ENCODE data around the gene RNLS.

Gene RNLS

DNA sequence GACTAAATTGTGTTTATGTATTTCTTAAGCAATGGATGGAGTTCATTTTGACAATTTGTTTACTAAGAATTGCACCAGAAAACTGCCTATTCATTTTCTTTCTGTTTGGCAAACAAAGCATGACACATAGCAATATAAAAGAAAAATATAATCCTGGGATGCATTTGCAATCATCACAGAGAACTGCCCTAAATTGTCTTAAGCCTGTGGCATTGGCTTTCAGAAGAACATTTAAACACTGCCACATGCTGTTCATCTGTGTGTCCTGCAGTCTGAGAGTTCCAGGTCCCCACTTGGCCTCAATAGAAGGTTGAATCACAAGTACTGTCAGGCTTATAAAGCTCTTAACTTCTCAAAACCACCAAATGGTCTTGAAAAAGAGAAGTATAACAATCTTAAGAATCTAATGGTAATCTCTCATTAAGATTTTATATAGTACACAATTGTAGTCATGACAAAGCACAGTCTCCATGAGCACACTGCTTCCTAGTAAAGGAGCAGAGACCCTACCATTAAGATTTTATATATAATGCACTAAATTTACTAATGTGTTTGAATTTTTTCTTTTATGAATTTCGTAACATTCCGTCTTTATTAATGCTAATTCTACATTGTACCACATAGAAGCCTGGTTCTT, 29.9 kb downstream of the RNLS start:
- peak; percentile 81 for DNase-seq (ENCODE audit: low spot score)

- DNase-seq (ENCODE audit: low spot score) = no peak
Measured at GRCh38 chr10:88551246-88551645, 31.9 kb downstream of the RNLS start.

DNA sequence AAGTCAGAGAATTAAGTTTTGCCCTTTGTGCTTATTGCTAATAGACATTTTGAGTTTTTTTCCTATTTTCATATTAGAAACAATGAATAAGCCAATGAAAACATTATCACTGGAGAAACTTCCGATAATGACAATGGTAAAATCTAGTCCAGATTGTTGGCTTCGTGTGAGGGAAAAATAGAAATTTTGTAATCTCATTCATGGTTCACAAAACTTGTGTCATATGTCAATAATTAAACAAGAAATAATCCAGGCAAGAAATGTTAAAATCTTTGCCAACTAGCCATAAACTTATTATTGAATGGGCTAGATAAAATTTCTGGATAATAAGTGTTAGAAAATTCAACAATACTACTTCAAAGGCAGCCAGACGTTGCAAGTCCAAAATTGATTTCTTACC, 36.6 kb downstream of the RNLS start:
- DNase-seq (ENCODE audit: low spot score) = no peak

DNA sequence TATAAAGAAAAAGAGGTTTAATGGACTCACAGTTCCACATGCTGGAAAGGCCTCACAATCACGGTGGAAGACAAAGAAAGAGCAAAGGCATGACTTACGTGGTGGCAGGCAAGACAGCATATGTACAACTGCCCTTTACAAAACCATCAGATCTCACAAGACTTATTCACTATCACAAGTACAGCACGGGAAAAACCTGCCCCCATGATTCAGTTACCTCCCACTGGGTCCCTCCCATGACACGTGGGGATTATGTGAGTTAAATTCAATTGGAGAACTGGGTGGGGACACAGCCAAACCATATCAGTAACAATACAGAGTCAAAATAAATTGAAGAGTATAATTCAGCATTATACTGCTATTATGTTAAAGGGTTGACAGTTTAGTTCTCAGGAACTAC, 37.8 kb downstream of the RNLS start:
- no peak for DNase-seq (ENCODE audit: low spot score)

DNA sequence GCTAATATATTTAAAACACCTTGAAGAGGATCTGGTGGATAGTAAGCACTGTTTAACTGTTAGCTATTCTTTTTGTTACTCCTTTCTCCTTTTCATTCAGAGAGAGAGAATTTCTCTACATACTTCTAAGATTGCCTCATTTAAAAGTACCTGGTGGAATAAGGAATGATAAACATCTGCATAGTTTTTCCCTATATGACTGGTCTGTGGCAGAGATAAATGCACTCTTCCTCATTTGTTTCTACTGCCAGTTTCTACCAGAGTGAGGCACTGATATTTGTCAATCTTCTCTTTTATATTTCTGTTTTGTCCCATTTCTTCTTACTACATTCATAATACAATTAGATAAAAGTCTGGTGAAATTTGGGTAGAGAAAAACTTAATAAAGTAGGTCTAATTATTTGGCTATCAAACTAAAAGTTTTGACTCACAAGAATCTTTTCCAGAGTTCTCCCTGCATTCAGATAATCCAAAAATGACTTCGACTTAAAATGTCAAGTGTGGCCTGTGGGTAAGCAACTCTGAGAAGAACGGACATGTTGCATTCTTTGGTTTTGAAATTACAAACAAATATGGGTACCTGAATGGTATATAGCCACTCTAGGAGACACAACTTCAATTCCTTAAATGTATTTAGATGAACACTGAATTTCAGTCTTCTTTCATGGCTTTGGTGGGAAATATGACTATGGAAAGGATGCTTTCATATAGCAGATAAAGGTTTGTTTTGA, 38.8 kb downstream of the RNLS start:
- DNase-seq (ENCODE audit: low spot score) = no peak

DNA sequence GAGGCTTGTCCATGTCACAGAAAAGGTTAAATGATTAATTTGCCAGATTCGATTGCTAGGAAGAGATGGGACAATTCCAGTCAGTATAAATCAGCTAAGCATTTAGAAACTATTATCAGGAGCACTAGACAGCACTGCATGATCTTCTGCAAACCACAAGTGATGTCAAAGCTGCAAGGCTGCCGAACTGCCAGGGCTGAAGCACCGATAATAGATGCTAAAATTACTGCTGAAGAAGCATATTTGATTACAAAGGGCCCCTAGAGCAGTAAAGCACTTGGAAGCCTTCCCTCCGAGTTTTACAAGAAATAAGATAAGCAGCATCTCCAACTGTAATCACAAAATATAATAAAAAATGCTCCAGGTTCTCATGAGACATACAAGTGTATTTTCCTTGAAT, 40.6 kb downstream of the RNLS start:
- DNase-seq (ENCODE audit: low spot score) = no peak

DNA sequence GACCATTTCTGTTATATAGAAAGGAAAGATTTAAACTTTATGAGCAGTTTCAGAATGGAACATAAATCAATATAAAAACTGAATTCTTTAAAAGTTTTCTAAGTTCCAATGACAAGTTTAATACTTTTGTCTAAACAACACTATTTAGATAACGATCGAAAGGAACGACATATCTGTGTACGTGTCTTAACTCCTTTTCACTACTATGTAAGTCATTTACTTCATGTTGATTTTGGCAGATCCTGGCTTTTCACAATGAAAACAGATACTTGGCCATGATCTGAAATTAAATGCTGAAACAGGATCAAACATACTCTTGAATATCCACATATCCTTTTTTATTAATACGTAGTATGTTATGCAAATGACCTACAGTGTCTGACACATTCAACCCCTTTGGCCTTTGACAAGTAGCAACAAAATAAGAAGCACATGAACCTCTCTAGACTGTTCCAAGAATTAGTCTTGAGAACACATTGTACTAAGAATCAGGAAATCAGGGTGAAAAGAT, 41.9 kb downstream of the RNLS start:
- DNase-seq (ENCODE audit: low spot score) = no peak

DNA sequence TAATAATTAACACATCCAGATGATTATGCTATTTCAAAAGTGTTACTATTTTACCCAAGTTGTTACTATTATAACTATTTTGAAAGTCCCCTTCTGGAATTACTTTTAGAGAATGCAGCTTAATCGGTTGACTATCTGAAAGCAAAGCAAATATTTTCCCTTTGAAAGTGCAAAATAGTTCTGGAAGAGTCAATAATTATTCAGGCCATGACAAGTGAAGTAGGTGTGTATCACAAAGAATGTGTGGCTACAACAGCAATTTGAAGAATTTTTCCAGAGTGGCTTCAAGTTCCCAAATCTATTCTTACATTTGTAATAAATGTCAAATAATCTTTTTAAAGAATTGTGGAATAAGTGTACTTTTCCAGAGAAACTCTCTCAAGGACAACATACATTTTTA, 42.8 kb downstream of the RNLS start:
- no peak for DNase-seq (ENCODE audit: low spot score)

- DNase-seq (ENCODE audit: low spot score) = no peak
Measured at GRCh38 chr10:88538048-88538447, 45.1 kb downstream of the RNLS start.

GRCh38 chr10:88537322-88537721, 45.8 kb downstream of the RNLS start:
- no peak for DNase-seq (ENCODE audit: low spot score)

- no peak for DNase-seq (ENCODE audit: low spot score)
Measured at GRCh38 chr10:88536437-88536836, 46.7 kb downstream of the RNLS start.

DNA sequence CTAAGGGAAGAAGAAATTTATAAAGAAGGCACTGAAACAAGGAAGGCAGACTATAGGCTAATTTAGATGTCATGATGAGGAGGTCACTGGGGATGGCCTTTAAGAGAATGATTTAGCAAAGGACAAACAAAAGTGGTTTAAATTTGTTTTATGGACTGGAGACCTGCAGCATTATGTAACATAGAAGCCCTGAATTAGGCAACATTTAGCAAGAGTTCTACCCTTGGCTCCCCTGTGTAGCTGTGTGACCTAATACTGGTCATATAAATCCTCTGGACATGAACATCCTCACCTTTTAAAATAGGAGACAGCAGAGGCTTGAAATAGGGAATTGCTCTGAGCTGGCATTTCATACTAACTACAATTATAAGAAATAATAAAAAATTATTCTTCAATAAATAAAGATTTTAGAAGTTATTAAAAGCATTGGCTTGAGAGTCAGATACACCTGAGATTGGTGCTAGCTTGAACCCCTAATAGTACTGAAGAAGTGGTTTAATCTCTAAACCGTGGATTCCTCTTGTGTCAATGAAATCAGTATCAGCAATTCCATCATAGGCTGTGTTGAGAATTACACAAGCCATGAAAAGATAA, 48.9 kb downstream of the RNLS start:
- no peak for DNase-seq (ENCODE audit: low spot score)

- DNase-seq (ENCODE audit: low spot score) = no peak
Measured at GRCh38 chr10:88531392-88532052, 51.6 kb downstream of the RNLS start.

- no peak for DNase-seq (ENCODE audit: low spot score)
Measured at GRCh38 chr10:88530629-88531391, 52.3 kb downstream of the RNLS start.

DNA sequence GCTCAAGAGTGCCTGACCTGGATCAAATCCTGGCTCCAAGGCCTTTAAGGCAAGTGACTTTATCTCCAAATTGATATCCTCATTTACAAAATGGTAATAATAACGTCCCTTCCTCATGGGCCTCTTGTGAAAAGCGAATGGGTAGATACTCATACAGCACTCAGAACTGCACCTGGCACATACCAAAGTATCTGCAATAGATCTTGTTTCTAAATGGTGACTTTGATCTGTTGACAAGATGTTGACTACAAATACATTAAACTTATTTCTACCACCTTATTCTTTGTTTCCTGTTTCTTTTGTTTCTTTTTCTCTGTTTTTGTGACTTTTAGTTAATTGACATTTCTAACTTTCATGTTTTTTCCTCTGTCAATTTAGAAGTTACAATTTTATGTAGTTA, 53.0 kb downstream of the RNLS start:
- DNase-seq (ENCODE audit: low spot score) = no peak

GRCh38 chr10:88528806-88529570, 54.1 kb downstream of the RNLS start:
- DNase-seq (ENCODE audit: low spot score) = no peak

DNA sequence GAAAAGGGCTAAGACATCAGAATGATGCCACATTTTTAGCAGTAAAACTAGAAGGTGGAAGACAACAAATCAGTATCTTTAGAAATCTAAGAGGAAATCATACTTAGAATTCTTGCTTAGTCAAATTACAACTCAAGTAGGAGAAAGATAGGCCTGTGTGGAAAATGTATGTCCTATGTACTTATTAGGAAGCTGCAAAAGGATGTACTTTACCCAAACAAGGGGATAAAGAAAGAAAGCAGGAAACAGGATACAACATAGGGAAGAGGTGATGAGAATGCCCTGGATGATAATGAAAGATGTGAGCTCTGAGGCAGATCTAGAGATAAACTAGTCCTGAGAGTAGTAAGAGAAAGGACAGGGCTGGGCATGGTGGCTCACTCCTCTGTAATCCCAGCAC, 54.9 kb downstream of the RNLS start:
- DNase-seq (ENCODE audit: low spot score) = no peak

DNA sequence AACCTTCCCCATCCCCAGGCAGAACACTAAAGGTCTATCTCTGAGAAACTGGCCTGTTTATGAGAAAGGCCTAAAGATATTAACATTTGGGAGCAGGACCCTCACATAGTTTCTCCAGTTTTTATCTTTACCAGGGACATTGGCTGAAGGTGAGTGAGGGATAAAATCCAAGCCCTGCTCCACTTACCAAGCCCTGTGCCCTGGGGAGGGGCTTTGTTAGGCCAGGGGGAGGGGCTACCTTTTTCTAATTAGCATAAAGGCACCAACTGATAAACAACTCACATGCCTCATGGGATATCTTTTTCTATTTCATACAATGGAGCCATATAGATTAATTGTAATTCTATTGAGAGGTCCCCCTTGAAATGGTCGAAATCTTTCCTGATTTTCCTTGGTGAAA, 55.9 kb downstream of the RNLS start:
- DNase-seq (ENCODE audit: low spot score) = no peak

GRCh38 chr10:88526501-88527105, 56.5 kb downstream of the RNLS start:
- no peak for DNase-seq (ENCODE audit: low spot score)

DNA sequence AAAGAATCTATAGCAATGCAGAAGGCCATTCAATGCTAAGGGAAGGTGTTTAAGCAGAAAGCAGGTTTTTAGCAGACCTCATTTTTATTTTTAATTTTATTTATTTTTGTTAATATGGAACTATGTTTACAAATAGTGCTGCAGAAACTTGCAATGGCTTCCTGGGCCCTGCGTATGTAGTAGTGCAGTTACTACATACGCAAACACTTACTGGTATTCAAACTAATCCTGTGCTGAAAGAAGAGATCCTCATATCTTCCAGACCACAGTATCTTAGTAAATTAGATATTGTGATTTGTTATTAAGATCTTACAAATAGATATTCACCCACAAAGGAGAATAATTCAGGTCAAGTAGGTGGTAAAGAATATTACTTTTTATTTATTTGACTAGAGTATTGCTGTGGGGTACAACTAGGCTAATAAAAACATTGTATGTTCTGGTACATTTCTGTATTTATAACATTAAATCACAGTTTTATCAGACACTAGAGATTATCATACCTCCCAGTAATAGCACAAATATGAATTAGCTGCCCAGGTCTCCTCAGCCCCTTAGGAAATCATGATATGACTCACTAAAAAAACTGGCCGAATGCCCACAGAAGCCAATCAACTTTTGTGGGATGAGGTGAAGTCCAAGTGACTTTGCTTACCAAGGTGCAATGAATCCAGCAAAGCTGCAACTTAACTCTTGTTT, 57.6 kb downstream of the RNLS start:
- DNase-seq (ENCODE audit: low spot score) = no peak
